Stimulated activated naive CD4-positive, alpha-beta T cell treated with Interleukin-2 at 50 U/mL for 16 hours (primary cell): ENCODE measurements around the gene GRIK1.

Experiments
- DNase-seq: peaks from one replicate; lab custom pipeline; 2025; lab: John Stamatoyannopoulos, UW

The GRIK1 gene

GRCh38 chr21:29671728-29672127, 268.1 kb downstream of the GRIK1 start:
- no peak for DNase-seq

- no peak for DNase-seq
These were observed 269.6 kb downstream of the GRIK1 start for GRCh38 chr21:29670228-29670627.

DNA sequence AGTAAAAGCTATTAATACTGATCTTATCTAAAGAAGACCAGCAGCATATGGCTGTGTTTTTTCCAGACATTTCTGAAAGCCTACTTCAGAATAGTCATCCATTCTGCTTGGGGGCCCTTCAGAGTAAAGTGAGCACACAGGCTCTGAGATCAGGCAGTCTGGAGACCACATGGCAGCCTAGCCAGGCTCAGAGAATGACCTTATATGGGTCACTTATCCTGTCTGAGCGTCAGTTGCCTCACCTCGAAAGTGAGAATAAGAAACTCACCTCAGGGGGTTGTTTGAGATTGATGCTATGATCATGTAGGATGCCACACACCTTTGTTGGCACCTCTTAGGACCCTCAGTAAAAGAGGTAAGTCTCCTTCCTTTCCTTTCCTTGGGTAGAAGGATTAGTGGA, 270.4 kb downstream of the GRIK1 start:
- DNase-seq: no peak

GRCh38 chr21:29667651-29668050, 272.1 kb downstream of the GRIK1 start:
- no peak for DNase-seq

GRCh38 chr21:29664615-29665014, 275.2 kb downstream of the GRIK1 start:
- DNase-seq: no peak

- no peak for DNase-seq
These were observed 277.9 kb downstream of the GRIK1 start for GRCh38 chr21:29661672-29662442.

DNA sequence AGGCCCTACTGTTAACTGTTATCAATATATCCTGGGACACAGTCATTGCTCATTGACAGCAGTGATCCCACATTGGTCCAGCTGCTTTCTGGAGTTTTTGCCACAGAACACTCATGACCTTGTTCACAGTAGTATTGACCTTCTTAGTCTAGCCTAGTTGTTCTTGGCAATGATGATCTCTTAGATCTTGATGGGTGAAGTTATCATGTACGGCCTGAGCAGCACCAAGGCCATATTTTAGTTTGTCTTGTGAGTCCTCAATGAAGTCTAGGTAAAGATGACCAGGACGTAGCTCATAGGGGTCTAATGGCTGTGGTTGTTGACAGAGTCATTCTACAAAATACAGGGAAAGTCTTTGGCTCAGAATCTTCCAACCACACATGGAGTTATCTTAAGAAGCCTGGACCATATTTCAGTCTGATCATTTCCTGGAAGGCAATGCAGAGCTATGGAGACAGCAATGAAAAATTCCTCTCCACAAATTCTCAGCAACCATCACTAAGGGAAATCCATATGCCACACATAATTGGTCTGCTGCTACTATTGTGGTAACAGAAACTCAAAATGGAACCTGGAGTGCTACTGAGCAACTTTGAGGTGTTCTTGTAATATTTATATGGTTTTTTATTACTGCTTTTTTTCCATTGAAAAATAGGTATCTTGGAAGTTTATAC, 279.6 kb downstream of the GRIK1 start:
- DNase-seq: no peak

DNA sequence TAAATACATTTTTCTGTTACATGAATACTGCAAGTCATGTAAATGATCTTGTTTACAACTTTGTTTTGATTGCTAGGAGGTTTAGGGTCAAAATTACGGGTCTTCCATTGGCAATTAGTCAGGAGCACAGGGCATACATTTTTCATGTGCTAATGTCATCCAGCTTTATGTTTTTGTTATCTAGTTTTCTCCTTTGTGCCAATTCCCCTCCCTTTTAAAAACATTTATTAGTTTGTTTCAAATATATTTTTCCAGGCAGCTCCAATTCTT, 280.9 kb downstream of the GRIK1 start:
- DNase-seq: no peak

DNA sequence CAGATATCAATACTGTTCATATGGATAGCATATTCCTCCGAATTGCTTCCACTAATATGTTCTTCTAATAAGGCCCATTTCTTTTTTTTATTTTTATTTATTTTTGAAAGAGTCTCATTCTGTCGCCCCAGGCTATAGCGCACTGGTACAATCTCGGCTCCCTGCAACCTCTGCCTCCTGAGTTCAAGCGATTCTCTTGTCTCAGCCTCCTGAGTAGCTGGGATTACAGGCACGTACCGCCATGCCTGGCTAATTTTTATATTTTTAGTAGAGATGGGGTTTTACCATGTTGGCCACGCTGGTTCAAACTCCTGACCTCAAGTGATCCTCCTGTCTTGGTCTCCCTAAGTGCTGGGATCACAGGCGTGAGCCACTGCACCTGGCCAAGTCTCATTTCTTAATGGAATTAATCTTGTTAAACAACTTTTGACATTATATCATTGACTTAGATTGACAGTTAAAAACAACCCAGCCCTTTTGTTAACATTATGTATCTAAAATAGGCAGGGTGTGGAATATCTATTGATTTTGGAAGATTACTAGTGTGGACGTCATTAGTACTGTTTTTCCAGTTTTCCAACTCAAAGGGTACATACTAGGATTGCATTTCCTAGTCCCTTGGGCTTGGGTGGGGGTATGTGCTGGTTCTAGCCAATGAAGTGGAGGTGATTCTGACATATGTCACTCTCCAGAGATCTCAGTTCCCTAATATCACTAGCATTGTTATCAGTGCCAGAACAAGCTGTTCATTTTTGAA, 281.4 kb downstream of the GRIK1 start:
- DNase-seq: no peak

DNA sequence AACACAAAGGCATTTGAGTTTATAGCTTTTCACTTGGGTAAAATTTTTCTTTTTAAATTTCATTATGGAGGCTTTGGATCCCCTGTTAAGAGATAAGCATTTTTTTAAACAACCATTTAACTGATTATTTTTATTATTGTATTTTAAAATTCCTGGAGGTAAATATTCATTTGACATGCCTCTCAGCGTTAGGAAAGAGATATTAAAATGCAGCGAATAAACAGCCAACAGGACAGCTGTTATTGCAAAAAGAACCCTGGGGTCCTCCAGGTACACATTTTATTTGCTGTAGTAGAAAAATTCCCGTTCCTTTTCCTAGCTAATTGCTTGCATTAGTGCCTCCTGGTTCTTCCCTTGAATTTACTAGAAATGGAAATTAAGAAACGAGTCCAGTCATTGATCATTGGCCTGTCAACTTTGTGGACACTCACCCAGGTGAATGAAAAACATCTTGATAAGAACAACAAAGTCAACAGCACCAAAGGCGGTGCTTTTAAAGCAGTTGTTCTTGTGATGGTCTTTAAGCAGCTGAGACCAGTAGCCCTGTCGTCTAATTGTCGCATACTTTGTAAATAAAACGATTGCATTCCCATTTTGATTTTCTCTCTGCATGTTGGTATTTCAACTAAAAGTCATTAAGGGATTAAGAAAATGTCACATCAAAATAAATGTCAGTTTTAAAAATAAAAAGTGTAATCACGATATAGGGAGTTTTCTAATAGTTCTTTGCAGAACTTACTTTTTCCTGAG, 282.4 kb downstream of the GRIK1 start:
- DNase-seq: no peak

- no peak for DNase-seq
These were observed 283.1 kb downstream of the GRIK1 start for GRCh38 chr21:29656504-29657239.

- no peak for DNase-seq
These were observed 284.2 kb downstream of the GRIK1 start for GRCh38 chr21:29655577-29655976.

DNA sequence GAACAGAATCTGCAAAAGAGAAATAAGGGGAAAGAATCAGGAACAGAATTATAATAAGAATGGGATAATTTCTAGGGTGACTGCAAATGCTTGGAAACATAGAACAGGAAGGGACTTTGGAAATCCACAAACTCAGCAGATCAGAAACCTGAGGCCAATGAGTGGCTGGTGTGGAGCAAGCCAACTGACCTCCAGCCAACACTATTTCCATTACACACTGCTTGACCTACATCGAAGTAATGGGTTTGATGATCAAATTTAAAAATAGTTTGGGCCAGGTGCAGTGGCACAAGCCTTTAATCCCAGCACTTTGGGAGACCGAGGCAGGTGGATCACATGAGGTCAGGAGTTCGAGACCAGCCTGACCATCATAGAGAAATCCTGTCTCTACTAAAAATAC, 284.9 kb downstream of the GRIK1 start:
- DNase-seq: no peak

GRCh38 chr21:29654203-29654602, 285.6 kb downstream of the GRIK1 start:
- no peak for DNase-seq

- no peak for DNase-seq
These were observed 289.2 kb downstream of the GRIK1 start for GRCh38 chr21:29650523-29651022.

GRCh38 chr21:29649406-29649814, 290.4 kb downstream of the GRIK1 start:
- no peak for DNase-seq

- no peak for DNase-seq
These were observed 291.0 kb downstream of the GRIK1 start for GRCh38 chr21:29648710-29649240.

GRCh38 chr21:29647353-29647781, 292.4 kb downstream of the GRIK1 start:
- DNase-seq: no peak

- DNase-seq: no peak
These were observed 293.9 kb downstream of the GRIK1 start for GRCh38 chr21:29645666-29646553.

- no peak for DNase-seq
These were observed 296.5 kb downstream of the GRIK1 start for GRCh38 chr21:29643289-29643688.
